Natural killer cell (primary cell): ENCODE data around the gene NHLRC2. TPM values are rescaled to one million over a fixed set of nuclear protein-coding genes. Genes with fewer than 3 reads are reported as not detected.

Experiments
- ATAC-seq, 3 donors: fragments of 150-1000 bp in 2 of 3; fragments of 200-7000 bp in 1 of 3; cut with Tn5 transposase; 1 replicate in 1 of 3; 2 replicates in 2 of 3; pipeline ENCODE4 v1.10.0; 2021; ENCODE audit warnings: mild to moderate bottlenecking in 2 of 3, moderate library complexity in 2 of 3
- DNase-seq, 2 donors: peaks; one replicate each; pipeline versions ENCODE4 v3.0.0 to v3.0.0-alpha.2; 2013 to 2021; ENCODE audit warnings: mixed read lengths in 1 of 2
- H3K27ac ChIP-seq: one replicate; pipeline ENCODE4 v1.5.1; 2013; ENCODE audit warnings: mild to moderate bottlenecking, low read length
- H3K27me3 ChIP-seq: one replicate; pipeline ENCODE4 v1.6.1; 2013; ENCODE audit warnings: low read length; ENCODE audit not compliant: control insufficient read depth, insufficient read depth
- H3K36me3 ChIP-seq: one replicate; pipeline ENCODE4 v1.6.1; 2013; ENCODE audit warnings: low read length; ENCODE audit not compliant: control insufficient read depth, insufficient read depth
- H3K4me1 ChIP-seq: one replicate; pipeline ENCODE4 v1.6.1; 2013; ENCODE audit warnings: low read length; ENCODE audit not compliant: control insufficient read depth, insufficient read depth
- H3K4me3 ChIP-seq: one replicate; pipeline ENCODE4 v1.5.1; 2013; ENCODE audit warnings: low read length
- H3K9me3 ChIP-seq: one replicate; pipeline ENCODE4 v1.6.1; 2013; ENCODE audit warnings: low read length; ENCODE audit not compliant: control insufficient read depth, insufficient read depth
- H3K27ac Mint-ChIP-seq, 2 donors: one replicate each; pipeline ENCODE4 v1.8.0; 2022; ENCODE audit warnings: mild to moderate bottlenecking in 2 of 2, mixed read lengths in 2 of 2, moderate library complexity in 1 of 2
- H3K27me3 Mint-ChIP-seq, 2 donors: one replicate each; pipeline ENCODE4 v1.8.0; 2022; ENCODE audit warnings: low read depth in 2 of 2, mixed read lengths in 2 of 2
- H3K36me3 Mint-ChIP-seq: one replicate; pipeline ENCODE4 v1.8.0; 2022; ENCODE audit warnings: mixed read lengths
- H3K4me1 Mint-ChIP-seq, 2 donors: one replicate each; pipeline ENCODE4 v1.8.0; 2022; ENCODE audit warnings: mixed read lengths in 2 of 2
- H3K4me3 Mint-ChIP-seq: one replicate; pipeline ENCODE4 v1.8.0; 2022; ENCODE audit warnings: mild to moderate bottlenecking, moderate library complexity, mixed read lengths
- H3K9me3 Mint-ChIP-seq, 2 donors: one replicate each; pipeline ENCODE4 v1.8.0; 2022; ENCODE audit warnings: mixed read lengths in 2 of 2
- WGBS: methylation state at CpG from one replicate; pipeline ENCODE4 v1.1.7; 2013; ENCODE audit warnings: missing lambda C conversion rate; ENCODE audit not compliant: insufficient coverage; 5-methylcytosine and 5-hydroxymethylcytosine counted together
- intact Hi-C: fragments of 100-400 bp; cut with micrococcal nuclease; formaldehyde crosslinking; loops from one replicate; pipeline ENCODE4 v1.14.2; 2022
- total RNA-seq, 4 donors: library from RNA; stranded (reverse); fragments of 120-200 nt in 1 of 4; gene quantifications; one replicate each; pipeline versions ENCODE4 v1.2.3 to v1.2.4, GENCODE V29; 2013 to 2022
- TF ChIP-seq, protein P1 (sequence below): fragments of 200-600 bp; IDR thresholded peaks from one replicate; pipeline ENCODE4 v1.8.0; 2022; ENCODE audit warnings: antibody characterized with exemption

NHLRC2 gene
- total RNA-seq, 3 donors from 2014 or later (not counting 1 experiment from before 2014, with no cell fraction given): 19.0 to 24.7 (median 22.4) TPM

DNA sequence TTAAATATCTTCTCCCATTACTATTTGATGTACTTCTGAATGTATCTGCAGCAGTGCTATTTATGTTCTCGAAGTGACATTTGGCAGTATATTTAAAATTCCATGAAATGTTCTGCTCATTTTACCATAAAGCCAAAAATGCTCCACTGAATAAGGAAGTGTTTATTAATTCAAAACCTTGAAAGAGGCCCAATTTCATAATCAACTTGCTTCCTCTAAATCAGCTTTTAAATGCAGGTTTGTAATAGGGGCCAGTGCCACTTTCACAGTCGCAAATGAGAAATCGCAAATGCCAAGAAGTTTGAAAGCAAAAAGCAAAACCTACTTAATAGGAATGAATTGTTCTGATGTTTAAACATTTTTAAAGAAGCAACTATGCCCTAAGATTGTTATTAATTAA, 11.4 kb downstream of the NHLRC2 start:
- Histone ChIP-seq H3K4me3 (no peak overlapping the region), H3K9me3 (no peaks in the 10 kb centered on the region), H3K36me3 (peaks cover 12% of the 10 kb centered on the region), H3K27me3 (no peaks in the 10 kb centered on the region), H3K4me1 (no peaks in the 10 kb centered on the region), H3K27ac (no peak overlapping the region)
- H3K4me1 Mint-ChIP-seq: peaks cover 6 to 21% of the 10 kb centered on the region in 2 donors
- TF ChIP-seq, protein P1, sequence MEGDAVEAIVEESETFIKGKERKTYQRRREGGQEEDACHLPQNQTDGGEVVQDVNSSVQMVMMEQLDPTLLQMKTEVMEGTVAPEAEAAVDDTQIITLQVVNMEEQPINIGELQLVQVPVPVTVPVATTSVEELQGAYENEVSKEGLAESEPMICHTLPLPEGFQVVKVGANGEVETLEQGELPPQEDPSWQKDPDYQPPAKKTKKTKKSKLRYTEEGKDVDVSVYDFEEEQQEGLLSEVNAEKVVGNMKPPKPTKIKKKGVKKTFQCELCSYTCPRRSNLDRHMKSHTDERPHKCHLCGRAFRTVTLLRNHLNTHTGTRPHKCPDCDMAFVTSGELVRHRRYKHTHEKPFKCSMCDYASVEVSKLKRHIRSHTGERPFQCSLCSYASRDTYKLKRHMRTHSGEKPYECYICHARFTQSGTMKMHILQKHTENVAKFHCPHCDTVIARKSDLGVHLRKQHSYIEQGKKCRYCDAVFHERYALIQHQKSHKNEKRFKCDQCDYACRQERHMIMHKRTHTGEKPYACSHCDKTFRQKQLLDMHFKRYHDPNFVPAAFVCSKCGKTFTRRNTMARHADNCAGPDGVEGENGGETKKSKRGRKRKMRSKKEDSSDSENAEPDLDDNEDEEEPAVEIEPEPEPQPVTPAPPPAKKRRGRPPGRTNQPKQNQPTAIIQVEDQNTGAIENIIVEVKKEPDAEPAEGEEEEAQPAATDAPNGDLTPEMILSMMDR: no peak
- H3K4me3 Mint-ChIP-seq: no peak overlapping the region
- WGBS: no CpG with 5 or more reads among the region's 3 CpGs
- no peaks in the 10 kb centered on the region for H3K27me3 Mint-ChIP-seq
- no peak overlapping the region for H3K27ac Mint-ChIP-seq
- intact Hi-C loops: no loop called here
- ATAC-seq: no peak
- no peaks in the 10 kb centered on the region for H3K9me3 Mint-ChIP-seq
- DNase-seq: no peak
- peaks cover 15% of the 10 kb centered on the region for H3K36me3 Mint-ChIP-seq

GRCh38 chr10:113866551-113867394, 12.3 kb downstream of the NHLRC2 start:
- WGBS: 94% methylated on average over 5 of the region's 5 CpGs
- TF ChIP-seq, protein P1: no peak
- DNase-seq (no peak), ATAC-seq (no peak)
- peaks cover 10% of the 10 kb centered on the region for H3K36me3 Mint-ChIP-seq
- no peaks in the 10 kb centered on the region for H3K4me1 ChIP-seq
- H3K4me1 Mint-ChIP-seq: peaks cover 6 to 21% of the 10 kb centered on the region in 2 donors
- intact Hi-C loops: no loop called here
- no peaks in the 10 kb centered on the region for H3K9me3 ChIP-seq
- H3K27ac ChIP-seq: no peak overlapping the region
- no peaks in the 10 kb centered on the region for H3K27me3 ChIP-seq
- H3K27ac Mint-ChIP-seq: no peak overlapping the region
- H3K4me3 Mint-ChIP-seq: no peak overlapping the region
- peaks cover 3% of the 10 kb centered on the region for H3K36me3 ChIP-seq
- H3K4me3 ChIP-seq: no peak overlapping the region
- no peaks in the 10 kb centered on the region for H3K27me3 Mint-ChIP-seq
- H3K9me3 Mint-ChIP-seq: no peaks in the 10 kb centered on the region

- Mint-ChIP-seq H3K27ac (no peak overlapping the region), H3K9me3 (peaks cover 0 to 6% of the 10 kb centered on the region in 2 donors), H3K27me3 (no peaks in the 10 kb centered on the region), H3K4me3 (no peak overlapping the region), H3K4me1 (peaks cover 13 to 21% of the 10 kb centered on the region in 2 donors), H3K36me3 (peaks cover 18% of the 10 kb centered on the region)
- no peak overlapping the region for H3K4me3 ChIP-seq
- no peaks in the 10 kb centered on the region for H3K4me1 ChIP-seq
- intact Hi-C loops: no loop called here
- no peaks in the 10 kb centered on the region for H3K27me3 ChIP-seq
- H3K9me3 ChIP-seq: no peaks in the 10 kb centered on the region
- TF ChIP-seq, protein P1: no peak
- ATAC-seq (no peak), DNase-seq (no peak)
- no peaks in the 10 kb centered on the region for H3K36me3 ChIP-seq
- 81% methylated on average over 4 of the region's 4 CpGs for WGBS
- no peak overlapping the region for H3K27ac ChIP-seq
Measured at GRCh38 chr10:113867904-113868303, 13.4 kb downstream of the NHLRC2 start.
